Measurements from ENCODE around the gene ACSM2B. TPM values are rescaled to one million over a fixed set of nuclear protein-coding genes. Genes with fewer than 3 reads are reported as not detected.
"Not testable (repeated sequence)": the region's sequence is repeated elsewhere in the genome, so short reads cannot be mapped to it uniquely, and the experiment has no call there.

ACSM2B gene
- total and polyA plus RNA-seq, 5 donors from 2014 or later: not detected

DNA sequence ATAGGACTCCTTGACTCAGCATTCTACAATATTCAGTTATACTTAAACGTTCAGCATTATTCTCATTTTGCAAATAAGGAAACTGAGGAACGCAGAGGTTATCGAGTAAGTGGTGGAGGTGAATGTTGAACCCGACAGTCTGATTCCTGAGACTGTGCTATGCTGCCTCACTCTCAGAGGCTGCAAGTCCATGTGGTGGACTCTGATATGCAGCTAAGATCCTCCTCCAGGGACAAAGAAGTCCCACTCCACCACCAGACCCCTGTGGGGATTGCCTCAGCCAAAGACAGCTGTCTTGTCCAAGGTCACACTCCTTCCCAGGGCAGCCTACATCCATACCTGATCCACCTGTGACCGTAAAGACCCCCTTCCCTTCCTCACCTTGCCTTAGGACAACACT, 37.5 kb downstream of the ACSM2B start:
- DNase-seq: no peak
- Mint-ChIP-seq H3K4me1 (no peaks in the 10 kb centered on the region), H3K4me3 (no peak overlapping the region), H3K36me3 (no peaks in the 10 kb centered on the region), H3K27ac (no peak overlapping the region), H3K27me3 (no peaks in the 10 kb centered on the region), H3K9me3 (peaks cover 0 to 3% (median 0%) of the 10 kb centered on the region in 7 donors)
- H3K27me3 ChIP-seq (ENCODE audit: control insufficient read depth, insufficient read depth, low read length): no peaks in the 10 kb centered on the region
- no peak overlapping the region for H3K4me3 ChIP-seq (ENCODE audit: low read depth, low read length)
- no peak for ATAC-seq (ENCODE audit: low read depth in 2 of 2)
- H3K36me3 ChIP-seq (ENCODE audit: control insufficient read depth, insufficient read depth, low read length): no peaks in the 10 kb centered on the region
- H3K9me3 ChIP-seq (ENCODE audit: control insufficient read depth in 2 of 2, low read length in 2 of 2): no peaks in the 10 kb centered on the region
- no peaks in the 10 kb centered on the region for H3K4me1 ChIP-seq (ENCODE audit: control insufficient read depth, insufficient read depth, low read length, poor library complexity, severe bottlenecking)
- H3K27ac ChIP-seq (ENCODE audit: insufficient read depth, low read length, poor library complexity, severe bottlenecking): no peak overlapping the region

- peaks cover 0 to 3% (median 0%) of the 10 kb centered on the region in 7 donors for H3K9me3 Mint-ChIP-seq
- ATAC-seq (ENCODE audit: low read depth in 2 of 2): no peak
These were observed 38.0 kb downstream of the ACSM2B start for GRCh38 chr16:20538181-20538580.

DNA sequence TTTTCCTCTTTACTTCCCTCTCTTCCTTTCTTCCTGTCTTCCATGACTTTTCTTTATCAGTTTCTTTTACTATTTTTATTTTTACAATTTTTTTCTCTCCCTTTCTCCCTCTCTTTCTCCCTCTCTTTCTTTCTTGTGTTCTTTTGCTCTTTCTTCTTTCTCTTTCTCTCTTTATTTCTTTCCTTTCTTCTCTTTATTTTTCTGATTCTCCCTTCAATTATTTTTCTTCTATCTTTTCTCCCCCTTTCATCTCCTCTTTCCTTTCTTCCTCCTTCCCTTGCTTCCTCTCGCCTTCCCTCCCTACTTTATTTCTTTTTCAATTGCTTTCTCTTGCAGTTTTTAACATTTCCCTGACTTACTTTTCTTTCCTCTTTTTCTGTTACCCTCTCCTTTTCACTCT, 39.5 kb downstream of the ACSM2B start:
- H3K9me3 Mint-ChIP-seq; ATAC-seq (ENCODE audit: low read depth in 2 of 2); H3K27ac Mint-ChIP-seq; H3K4me1 ChIP-seq (ENCODE audit: control insufficient read depth, insufficient read depth, low read length, poor library complexity, severe bottlenecking); H3K27me3 ChIP-seq (ENCODE audit: control insufficient read depth, insufficient read depth, low read length); H3K4me3 ChIP-seq (ENCODE audit: low read depth, low read length); H3K36me3 ChIP-seq (ENCODE audit: control insufficient read depth, insufficient read depth, low read length); H3K36me3 Mint-ChIP-seq; H3K27ac ChIP-seq (ENCODE audit: insufficient read depth, low read length, poor library complexity, severe bottlenecking); H3K4me1 Mint-ChIP-seq; H3K4me3 Mint-ChIP-seq; H3K27me3 Mint-ChIP-seq; H3K9me3 ChIP-seq (ENCODE audit: control insufficient read depth in 2 of 2, low read length in 2 of 2); DNase-seq: not testable (repeated sequence)

More at GRCh38 chr16:20538181-20538580, 38.0 kb downstream of the ACSM2B start:
- no peak overlapping the region for H3K4me3 ChIP-seq (ENCODE audit: low read depth, low read length)
- Mint-ChIP-seq H3K4me1 (no peaks in the 10 kb centered on the region), H3K4me3 (no peak overlapping the region), H3K27me3 (no peaks in the 10 kb centered on the region), H3K36me3 (no peaks in the 10 kb centered on the region), H3K27ac (no peak overlapping the region)
- H3K27ac ChIP-seq (ENCODE audit: insufficient read depth, low read length, poor library complexity, severe bottlenecking): no peak overlapping the region
- no peak for DNase-seq
- no peaks in the 10 kb centered on the region for H3K9me3 ChIP-seq (ENCODE audit: control insufficient read depth in 2 of 2, low read length in 2 of 2)
- H3K36me3 ChIP-seq (ENCODE audit: control insufficient read depth, insufficient read depth, low read length): no peaks in the 10 kb centered on the region
- H3K4me1 ChIP-seq (ENCODE audit: control insufficient read depth, insufficient read depth, low read length, poor library complexity, severe bottlenecking): no peaks in the 10 kb centered on the region
- H3K27me3 ChIP-seq (ENCODE audit: control insufficient read depth, insufficient read depth, low read length): no peaks in the 10 kb centered on the region

DNA sequence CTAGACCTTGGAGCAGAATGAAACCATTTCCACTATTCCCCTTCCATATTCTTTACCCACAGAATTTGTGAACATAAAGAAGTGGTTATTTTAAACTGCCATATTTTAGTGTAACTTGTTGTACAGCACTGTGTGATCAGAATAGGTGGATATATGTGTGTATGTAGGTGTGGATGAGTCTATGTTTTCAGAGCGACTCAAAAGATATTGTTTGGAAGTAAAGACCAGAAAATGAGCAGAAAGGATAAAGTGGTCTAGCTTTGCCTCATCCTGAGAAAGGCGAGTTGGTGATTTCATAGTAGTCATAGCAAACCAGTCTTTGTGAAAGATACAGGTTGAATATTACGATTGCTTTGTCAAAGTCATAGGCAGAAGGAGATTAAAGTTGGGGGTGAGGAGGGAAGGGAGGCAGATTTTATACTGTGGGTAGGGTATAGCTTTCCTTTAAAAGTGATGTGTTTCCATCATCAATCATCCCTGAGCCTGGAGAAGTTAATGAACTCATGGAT, 43.8 kb downstream of the ACSM2B start:
- not testable (repeated sequence) for H3K27ac ChIP-seq (ENCODE audit: insufficient read depth, low read length, poor library complexity, severe bottlenecking); ATAC-seq (ENCODE audit: low read depth in 2 of 2); H3K36me3 Mint-ChIP-seq; H3K4me1 Mint-ChIP-seq; H3K9me3 ChIP-seq (ENCODE audit: control insufficient read depth in 2 of 2, low read length in 2 of 2); H3K4me3 ChIP-seq (ENCODE audit: low read depth, low read length); H3K4me3 Mint-ChIP-seq; H3K27me3 ChIP-seq (ENCODE audit: control insufficient read depth, insufficient read depth, low read length); H3K36me3 ChIP-seq (ENCODE audit: control insufficient read depth, insufficient read depth, low read length); H3K4me1 ChIP-seq (ENCODE audit: control insufficient read depth, insufficient read depth, low read length, poor library complexity, severe bottlenecking); H3K27me3 Mint-ChIP-seq; H3K27ac Mint-ChIP-seq; H3K9me3 Mint-ChIP-seq; DNase-seq

GRCh38 chr16:20531795-20532194, 44.4 kb downstream of the ACSM2B start:
- not testable (repeated sequence) for H3K4me3 ChIP-seq (ENCODE audit: low read depth, low read length); ATAC-seq (ENCODE audit: low read depth in 2 of 2); H3K27ac ChIP-seq (ENCODE audit: insufficient read depth, low read length, poor library complexity, severe bottlenecking); H3K27me3 Mint-ChIP-seq; DNase-seq; H3K36me3 Mint-ChIP-seq; H3K27me3 ChIP-seq (ENCODE audit: control insufficient read depth, insufficient read depth, low read length); H3K27ac Mint-ChIP-seq; H3K4me1 Mint-ChIP-seq; H3K9me3 ChIP-seq (ENCODE audit: control insufficient read depth in 2 of 2, low read length in 2 of 2); H3K4me3 Mint-ChIP-seq; H3K9me3 Mint-ChIP-seq; H3K36me3 ChIP-seq (ENCODE audit: control insufficient read depth, insufficient read depth, low read length); H3K4me1 ChIP-seq (ENCODE audit: control insufficient read depth, insufficient read depth, low read length, poor library complexity, severe bottlenecking)

- no peaks in the 10 kb centered on the region for H3K36me3 ChIP-seq (ENCODE audit: control insufficient read depth, insufficient read depth, low read length)
- Mint-ChIP-seq H3K27me3 (peaks cover 9% of the 10 kb centered on the region), H3K4me3 (no peak overlapping the region), H3K4me1 (no peaks in the 10 kb centered on the region), H3K27ac (no peak overlapping the region), H3K9me3 (peaks cover 0 to 6% (median 2%) of the 10 kb centered on the region in 7 donors), H3K36me3 (no peaks in the 10 kb centered on the region)
- no peaks in the 10 kb centered on the region for H3K9me3 ChIP-seq (ENCODE audit: control insufficient read depth in 2 of 2, low read length in 2 of 2)
- DNase-seq (no peak), ATAC-seq (ENCODE audit: low read depth in 2 of 2) (no peak)
- no peaks in the 10 kb centered on the region for H3K27me3 ChIP-seq (ENCODE audit: control insufficient read depth, insufficient read depth, low read length)
- H3K4me1 ChIP-seq (ENCODE audit: control insufficient read depth, insufficient read depth, low read length, poor library complexity, severe bottlenecking): no peaks in the 10 kb centered on the region
- H3K27ac ChIP-seq (ENCODE audit: insufficient read depth, low read length, poor library complexity, severe bottlenecking): no peak overlapping the region
- H3K4me3 ChIP-seq (ENCODE audit: low read depth, low read length): no peak overlapping the region
These were observed 56.1 kb downstream of the ACSM2B start for GRCh38 chr16:20520103-20520502.

- no peaks in the 10 kb centered on the region for H3K9me3 ChIP-seq (ENCODE audit: control insufficient read depth in 2 of 2, low read length in 2 of 2)
- Mint-ChIP-seq H3K27ac (no peak overlapping the region), H3K4me3 (no peak overlapping the region), H3K27me3 (peaks cover 9% of the 10 kb centered on the region), H3K36me3 (no peaks in the 10 kb centered on the region), H3K9me3 (peaks cover 0 to 9% (median 2%) of the 10 kb centered on the region in 7 donors), H3K4me1 (no peaks in the 10 kb centered on the region)
- no peaks in the 10 kb centered on the region for H3K4me1 ChIP-seq (ENCODE audit: control insufficient read depth, insufficient read depth, low read length, poor library complexity, severe bottlenecking)
- DNase-seq (no peak), ATAC-seq (ENCODE audit: low read depth in 2 of 2) (no peak)
- H3K27ac ChIP-seq (ENCODE audit: insufficient read depth, low read length, poor library complexity, severe bottlenecking): no peak overlapping the region
- H3K36me3 ChIP-seq (ENCODE audit: control insufficient read depth, insufficient read depth, low read length): no peaks in the 10 kb centered on the region
- no peaks in the 10 kb centered on the region for H3K27me3 ChIP-seq (ENCODE audit: control insufficient read depth, insufficient read depth, low read length)
- H3K4me3 ChIP-seq (ENCODE audit: low read depth, low read length): no peak overlapping the region
These were observed 56.9 kb downstream of the ACSM2B start for GRCh38 chr16:20519231-20519630.

DNA sequence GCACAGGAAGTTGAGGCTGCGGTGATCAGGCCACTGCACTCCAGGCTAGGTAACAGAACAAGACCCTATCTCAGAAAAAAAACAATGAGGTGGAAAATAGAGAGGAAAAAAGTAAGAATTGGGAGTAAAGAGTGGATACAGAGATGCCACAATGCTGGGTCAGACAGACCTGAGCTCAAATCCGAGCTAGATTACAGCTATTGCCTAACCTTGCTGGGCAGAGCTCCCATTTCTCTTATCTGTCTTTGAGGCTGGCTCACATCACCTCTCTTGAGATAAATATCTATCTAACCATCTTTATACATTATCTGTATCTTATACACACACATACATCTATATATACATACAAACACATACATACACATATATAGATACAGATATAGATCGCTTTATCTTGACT, 59.0 kb downstream of the ACSM2B start:
- Histone ChIP-seq H3K36me3 (ENCODE audit: control insufficient read depth, insufficient read depth, low read length) (no peaks in the 10 kb centered on the region), H3K4me3 (ENCODE audit: low read depth, low read length) (no peak overlapping the region), H3K4me1 (ENCODE audit: control insufficient read depth, insufficient read depth, low read length, poor library complexity, severe bottlenecking) (no peaks in the 10 kb centered on the region), H3K27ac (ENCODE audit: insufficient read depth, low read length, poor library complexity, severe bottlenecking) (no peak overlapping the region), H3K27me3 (ENCODE audit: control insufficient read depth, insufficient read depth, low read length) (no peaks in the 10 kb centered on the region), H3K9me3 (ENCODE audit: control insufficient read depth in 2 of 2, low read length in 2 of 2) (no peaks in the 10 kb centered on the region)
- Mint-ChIP-seq H3K4me1 (no peaks in the 10 kb centered on the region), H3K27me3 (peaks cover 9% of the 10 kb centered on the region), H3K4me3 (no peak overlapping the region), H3K9me3 (peaks cover 0 to 9% (median 2%) of the 10 kb centered on the region in 7 donors), H3K36me3 (no peaks in the 10 kb centered on the region), H3K27ac (no peak overlapping the region)
- DNase-seq: no peak
- no peak for ATAC-seq (ENCODE audit: low read depth in 2 of 2)
